Measurements from ENCODE around the gene TRIM45.
"Not testable (repeated sequence)": the region's sequence is repeated elsewhere in the genome, so short reads cannot be mapped to it uniquely, and the experiment has no call there.

The TRIM45 gene

GRCh38 chr1:117112047-117112717 lies 9.4 kb downstream of the TRIM45 start:
- Histone ChIP-seq H3K9ac (ENCODE audit: low read length) (no peak overlapping the region), H3K4me3 (ENCODE audit: low read length) (no peak overlapping the region), H3K27me3 (ENCODE audit: control insufficient read depth, insufficient read depth, low read length) (no peaks in the 10 kb centered on the region), H3K36me3 (ENCODE audit: control insufficient read depth, insufficient read depth, low read length) (no peaks in the 10 kb centered on the region), H3K9me3 (ENCODE audit: control insufficient read depth, low read length) (no peaks in the 10 kb centered on the region), H3K4me1 (ENCODE audit: control insufficient read depth, insufficient read depth, low read length) (no peaks in the 10 kb centered on the region)

DNA sequence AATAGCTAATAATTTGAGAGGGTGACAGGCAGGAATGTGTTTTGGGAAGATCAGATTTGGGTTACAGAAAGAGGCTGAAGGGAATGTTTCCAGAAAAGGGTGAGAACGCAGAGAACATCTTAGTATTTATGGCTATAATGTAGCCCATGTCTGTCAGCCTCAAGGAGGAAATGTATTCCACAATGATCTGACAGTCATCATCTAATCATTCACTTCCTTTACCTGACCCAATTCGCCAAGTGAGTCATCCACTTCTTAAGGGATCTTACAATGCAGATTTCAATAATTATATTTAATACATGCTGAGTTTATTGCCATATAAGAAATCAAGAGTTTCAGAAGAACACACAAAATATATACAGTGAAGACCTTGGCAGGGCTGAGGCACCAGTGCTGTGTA lies 10.8 kb downstream of the TRIM45 start:
- Histone ChIP-seq H3K9me3 (ENCODE audit: control insufficient read depth, low read length) (no peaks in the 10 kb centered on the region), H3K36me3 (ENCODE audit: control insufficient read depth, insufficient read depth, low read length) (no peaks in the 10 kb centered on the region), H3K4me1 (ENCODE audit: control insufficient read depth, insufficient read depth, low read length) (no peaks in the 10 kb centered on the region), H3K4me3 (ENCODE audit: low read length) (no peak overlapping the region), H3K9ac (ENCODE audit: low read length) (no peak overlapping the region), H3K27me3 (ENCODE audit: control insufficient read depth, insufficient read depth, low read length) (no peaks in the 10 kb centered on the region)

DNA sequence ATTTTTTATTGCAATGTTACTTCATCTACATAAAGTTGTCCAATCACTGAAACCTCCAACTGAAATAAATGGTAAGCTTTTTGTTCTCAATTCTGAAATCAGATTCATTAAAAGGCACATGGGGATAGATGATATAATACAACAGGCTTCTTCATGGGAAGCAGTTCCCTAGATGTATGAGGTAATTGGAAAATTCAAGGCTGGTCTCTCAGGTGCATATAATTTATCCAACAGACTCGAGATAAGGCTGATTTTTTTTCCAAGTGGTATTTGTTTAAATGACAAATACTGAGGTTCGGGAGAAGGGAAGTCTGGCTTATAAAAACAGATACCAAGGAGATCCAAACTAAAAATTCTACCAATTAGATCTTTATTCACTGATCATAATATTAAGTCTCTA lies 14.2 kb downstream of the TRIM45 start:
- H3K9ac ChIP-seq (ENCODE audit: low read length), result no peak overlapping the region
- H3K27me3 ChIP-seq (ENCODE audit: control insufficient read depth, insufficient read depth, low read length), result no peaks in the 10 kb centered on the region
- H3K9me3 ChIP-seq (ENCODE audit: control insufficient read depth, low read length), result no peaks in the 10 kb centered on the region
- no peaks in the 10 kb centered on the region for H3K36me3 ChIP-seq (ENCODE audit: control insufficient read depth, insufficient read depth, low read length)
- H3K4me1 ChIP-seq (ENCODE audit: control insufficient read depth, insufficient read depth, low read length), result no peaks in the 10 kb centered on the region
- H3K4me3 ChIP-seq (ENCODE audit: low read length), result no peak overlapping the region

DNA sequence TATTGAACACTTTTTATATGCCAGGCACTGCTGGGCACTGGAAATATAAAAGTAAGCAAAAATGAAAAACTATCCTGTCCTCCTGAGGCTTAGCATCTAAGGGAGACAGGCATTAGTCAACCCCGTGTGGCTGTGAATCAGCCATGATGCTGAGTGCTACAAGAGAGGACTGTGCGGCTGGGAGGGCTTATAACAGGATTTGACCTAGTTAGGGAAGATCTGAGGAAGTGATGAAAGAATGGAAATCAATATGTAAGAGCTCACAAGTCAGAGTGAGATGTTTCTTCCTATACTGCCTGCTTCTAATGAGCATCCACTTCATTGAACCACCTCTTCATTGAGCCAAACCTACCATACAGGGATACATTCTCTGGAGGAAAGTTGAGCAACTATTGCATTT lies 15.1 kb downstream of the TRIM45 start:
- no peaks in the 10 kb centered on the region for H3K4me1 ChIP-seq (ENCODE audit: control insufficient read depth, insufficient read depth, low read length)
- H3K27me3 ChIP-seq (ENCODE audit: control insufficient read depth, insufficient read depth, low read length), result no peaks in the 10 kb centered on the region
- no peaks in the 10 kb centered on the region for H3K9me3 ChIP-seq (ENCODE audit: control insufficient read depth, low read length)
- no peaks in the 10 kb centered on the region for H3K36me3 ChIP-seq (ENCODE audit: control insufficient read depth, insufficient read depth, low read length)
- no peak overlapping the region for H3K9ac ChIP-seq (ENCODE audit: low read length)
- H3K4me3 ChIP-seq (ENCODE audit: low read length), result no peak overlapping the region

- Histone ChIP-seq H3K4me3 (ENCODE audit: low read length) (no peak overlapping the region), H3K4me1 (ENCODE audit: control insufficient read depth, insufficient read depth, low read length) (no peaks in the 10 kb centered on the region), H3K9ac (ENCODE audit: low read length) (no peak overlapping the region), H3K27me3 (ENCODE audit: control insufficient read depth, insufficient read depth, low read length) (no peaks in the 10 kb centered on the region), H3K9me3 (ENCODE audit: control insufficient read depth, low read length) (no peaks in the 10 kb centered on the region), H3K36me3 (ENCODE audit: control insufficient read depth, insufficient read depth, low read length) (no peaks in the 10 kb centered on the region)
Observed at GRCh38 chr1:117105722-117106121, 15.8 kb downstream of the TRIM45 start.

DNA sequence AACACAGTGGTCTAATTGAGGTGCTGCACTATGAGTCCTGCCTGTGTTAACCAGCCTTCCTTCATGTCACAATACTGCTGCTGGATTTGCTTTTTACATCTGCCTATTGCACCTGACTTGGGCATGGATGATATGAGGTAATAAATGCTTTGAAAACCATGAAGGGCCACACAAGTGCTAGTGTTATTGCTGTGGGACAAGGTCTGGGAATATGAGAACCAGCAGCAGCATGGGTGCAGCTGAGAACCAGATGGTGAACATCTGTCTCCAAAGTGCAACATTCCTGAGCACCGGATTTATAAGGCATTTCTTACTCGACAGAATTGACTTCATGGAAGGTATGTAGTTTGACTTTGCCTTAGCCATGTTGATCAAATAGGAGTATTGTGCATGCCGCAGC lies 16.6 kb downstream of the TRIM45 start:
- H3K36me3 ChIP-seq (ENCODE audit: control insufficient read depth, insufficient read depth, low read length), result no peaks in the 10 kb centered on the region
- H3K4me3 ChIP-seq (ENCODE audit: low read length), result no peak overlapping the region
- H3K9me3 ChIP-seq (ENCODE audit: control insufficient read depth, low read length), result no peaks in the 10 kb centered on the region
- no peak overlapping the region for H3K9ac ChIP-seq (ENCODE audit: low read length)
- no peaks in the 10 kb centered on the region for H3K4me1 ChIP-seq (ENCODE audit: control insufficient read depth, insufficient read depth, low read length)
- H3K27me3 ChIP-seq (ENCODE audit: control insufficient read depth, insufficient read depth, low read length), result no peaks in the 10 kb centered on the region

GRCh38 chr1:117101858-117102257 lies 19.7 kb downstream of the TRIM45 start:
- H3K4me3 ChIP-seq (ENCODE audit: low read length); H3K27me3 ChIP-seq (ENCODE audit: control insufficient read depth, insufficient read depth, low read length); H3K9ac ChIP-seq (ENCODE audit: low read length); H3K4me1 ChIP-seq (ENCODE audit: control insufficient read depth, insufficient read depth, low read length); H3K9me3 ChIP-seq (ENCODE audit: control insufficient read depth, low read length); H3K36me3 ChIP-seq (ENCODE audit: control insufficient read depth, insufficient read depth, low read length): not testable (repeated sequence)

- H3K4me1 ChIP-seq (ENCODE audit: control insufficient read depth, insufficient read depth, low read length), result peaks cover 7% of the 10 kb centered on the region
- no peaks in the 10 kb centered on the region for H3K27me3 ChIP-seq (ENCODE audit: control insufficient read depth, insufficient read depth, low read length)
- no peaks in the 10 kb centered on the region for H3K36me3 ChIP-seq (ENCODE audit: control insufficient read depth, insufficient read depth, low read length)
- no peak overlapping the region for H3K4me3 ChIP-seq (ENCODE audit: low read length)
- no peaks in the 10 kb centered on the region for H3K9me3 ChIP-seq (ENCODE audit: control insufficient read depth, low read length)
- no peak overlapping the region for H3K9ac ChIP-seq (ENCODE audit: low read length)
Observed at GRCh38 chr1:117101334-117101733, 20.2 kb downstream of the TRIM45 start.

- peaks cover 11% of the 10 kb centered on the region for H3K4me1 ChIP-seq (ENCODE audit: control insufficient read depth, insufficient read depth, low read length)
- no peaks in the 10 kb centered on the region for H3K27me3 ChIP-seq (ENCODE audit: control insufficient read depth, insufficient read depth, low read length)
- no peaks in the 10 kb centered on the region for H3K9me3 ChIP-seq (ENCODE audit: control insufficient read depth, low read length)
- no peak overlapping the region for H3K4me3 ChIP-seq (ENCODE audit: low read length)
- H3K36me3 ChIP-seq (ENCODE audit: control insufficient read depth, insufficient read depth, low read length), result no peaks in the 10 kb centered on the region
- H3K9ac ChIP-seq (ENCODE audit: low read length), result no peak overlapping the region
Observed at GRCh38 chr1:117098287-117098890, 23.2 kb downstream of the TRIM45 start.

- Histone ChIP-seq H3K36me3 (ENCODE audit: control insufficient read depth, insufficient read depth, low read length) (no peaks in the 10 kb centered on the region), H3K4me3 (ENCODE audit: low read length) (no peak overlapping the region), H3K27me3 (ENCODE audit: control insufficient read depth, insufficient read depth, low read length) (no peaks in the 10 kb centered on the region), H3K9me3 (ENCODE audit: control insufficient read depth, low read length) (no peaks in the 10 kb centered on the region), H3K4me1 (ENCODE audit: control insufficient read depth, insufficient read depth, low read length) (peaks cover 11% of the 10 kb centered on the region), H3K9ac (ENCODE audit: low read length) (no peak overlapping the region)
Observed at GRCh38 chr1:117097443-117097842, 24.1 kb downstream of the TRIM45 start.

DNA sequence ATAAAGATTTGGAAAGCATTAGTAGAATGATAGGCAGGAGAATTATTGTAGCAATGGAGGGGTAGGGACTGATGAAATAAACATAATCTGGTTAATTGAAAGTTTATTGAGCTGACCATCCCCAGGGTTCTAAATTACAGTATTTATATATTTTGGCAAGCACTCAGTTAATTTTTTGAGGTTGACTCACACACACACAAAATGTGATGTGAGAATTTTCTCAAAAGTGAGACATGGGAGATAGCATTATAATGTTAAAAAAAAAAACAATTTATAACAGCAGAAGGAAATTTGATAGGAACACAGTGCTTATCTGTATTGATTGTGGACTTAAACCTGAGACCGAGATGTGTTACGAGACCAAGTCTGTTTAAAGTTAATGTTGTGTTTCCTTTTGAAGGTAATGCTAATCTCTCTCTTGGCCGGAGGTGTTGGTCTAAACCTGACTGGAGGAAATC lies 24.6 kb downstream of the TRIM45 start:
- Histone ChIP-seq H3K27me3 (ENCODE audit: control insufficient read depth, insufficient read depth, low read length) (no peaks in the 10 kb centered on the region), H3K4me3 (ENCODE audit: low read length) (no peak overlapping the region), H3K9ac (ENCODE audit: low read length) (no peak overlapping the region), H3K4me1 (ENCODE audit: control insufficient read depth, insufficient read depth, low read length) (peaks cover 11% of the 10 kb centered on the region), H3K36me3 (ENCODE audit: control insufficient read depth, insufficient read depth, low read length) (no peaks in the 10 kb centered on the region), H3K9me3 (ENCODE audit: control insufficient read depth, low read length) (no peaks in the 10 kb centered on the region)

GRCh38 chr1:117094841-117095604 lies 26.5 kb downstream of the TRIM45 start:
- Histone ChIP-seq H3K4me3 (ENCODE audit: low read length) (no peak overlapping the region), H3K9me3 (ENCODE audit: control insufficient read depth, low read length) (no peaks in the 10 kb centered on the region), H3K4me1 (ENCODE audit: control insufficient read depth, insufficient read depth, low read length) (peaks cover 11% of the 10 kb centered on the region), H3K27me3 (ENCODE audit: control insufficient read depth, insufficient read depth, low read length) (no peaks in the 10 kb centered on the region), H3K9ac (ENCODE audit: low read length) (no peak overlapping the region), H3K36me3 (ENCODE audit: control insufficient read depth, insufficient read depth, low read length) (no peaks in the 10 kb centered on the region)
